ENCODE data around the gene ATOH8. TPM values are rescaled to one million over a fixed set of nuclear protein-coding genes. Genes with fewer than 3 reads are reported as not detected.

Gene ATOH8
- total RNA-seq, 1 experiment from 2014 or later, result 0.81 TPM

DNA sequence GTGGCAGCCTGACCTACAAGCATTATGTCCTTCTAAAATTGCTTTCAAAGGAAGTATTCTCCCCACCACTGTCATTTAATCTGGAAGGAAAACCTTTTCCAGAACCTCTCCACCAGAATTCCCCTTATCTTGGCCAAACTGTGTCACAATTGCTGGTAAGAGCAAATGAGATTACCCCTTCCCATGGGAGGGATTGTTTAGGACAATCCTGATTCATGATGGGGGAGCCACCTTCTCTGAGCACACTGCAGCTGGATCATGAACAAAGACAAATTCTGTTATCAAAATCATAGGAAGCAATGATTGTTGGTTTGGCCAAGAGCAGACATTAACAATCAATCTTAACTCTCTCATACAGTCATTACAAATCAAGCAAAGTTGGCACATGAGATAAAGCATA, 18.1 kb upstream of the ATOH8 start:
- H3K36me3 Mint-ChIP-seq, result no peaks in the 10 kb centered on the region
- H3K27me3 Mint-ChIP-seq (ENCODE audit: low read depth), result no peaks in the 10 kb centered on the region; the same call in 1 of the 2 replicates
- H3K27ac Mint-ChIP-seq, result no peak overlapping the region
- no peaks in the 10 kb centered on the region; the same call in 1 of the 2 replicates for H3K9me3 Mint-ChIP-seq
- H3K4me3 Mint-ChIP-seq, result no peak overlapping the region
- ChIA-PET CTCF (no interaction called here), POLR2A (no interaction called here)
- no peak for ATAC-seq
- DNase-seq (ENCODE audit: low spot score), result no peak
- H3K4me1 Mint-ChIP-seq, result no peaks in the 10 kb centered on the region
- no peak for TF ChIP-seq ZNF232 (CRISPR knock-in tag; IDR thresholded peaks at IDR 0.05)
- TF ChIP-seq ZNF263 (CRISPR knock-in tag; IDR thresholded peaks at IDR 0.05; ENCODE audit: low read depth), result no peak
- no peak for TF ChIP-seq CREM (CRISPR knock-in tag; IDR thresholded peaks at IDR 0.05)
- TF ChIP-seq, protein P1, sequence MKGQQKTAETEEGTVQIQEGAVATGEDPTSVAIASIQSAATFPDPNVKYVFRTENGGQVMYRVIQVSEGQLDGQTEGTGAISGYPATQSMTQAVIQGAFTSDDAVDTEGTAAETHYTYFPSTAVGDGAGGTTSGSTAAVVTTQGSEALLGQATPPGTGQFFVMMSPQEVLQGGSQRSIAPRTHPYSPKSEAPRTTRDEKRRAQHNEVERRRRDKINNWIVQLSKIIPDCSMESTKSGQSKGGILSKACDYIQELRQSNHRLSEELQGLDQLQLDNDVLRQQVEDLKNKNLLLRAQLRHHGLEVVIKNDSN (CRISPR knock-in tag; IDR thresholded peaks at IDR 0.05), result no peak
- no peak for TF ChIP-seq ATF1 (CRISPR knock-in tag; IDR thresholded peaks at IDR 0.05)
- TF ChIP-seq, protein P2, sequence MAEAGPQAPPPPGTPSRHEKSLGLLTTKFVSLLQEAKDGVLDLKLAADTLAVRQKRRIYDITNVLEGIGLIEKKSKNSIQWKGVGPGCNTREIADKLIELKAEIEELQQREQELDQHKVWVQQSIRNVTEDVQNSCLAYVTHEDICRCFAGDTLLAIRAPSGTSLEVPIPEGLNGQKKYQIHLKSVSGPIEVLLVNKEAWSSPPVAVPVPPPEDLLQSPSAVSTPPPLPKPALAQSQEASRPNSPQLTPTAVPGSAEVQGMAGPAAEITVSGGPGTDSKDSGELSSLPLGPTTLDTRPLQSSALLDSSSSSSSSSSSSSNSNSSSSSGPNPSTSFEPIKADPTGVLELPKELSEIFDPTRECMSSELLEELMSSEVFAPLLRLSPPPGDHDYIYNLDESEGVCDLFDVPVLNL (CRISPR knock-in tag; IDR thresholded peaks at IDR 0.05; ENCODE audit: borderline replicate concordance, low read depth), result no peak

DNA sequence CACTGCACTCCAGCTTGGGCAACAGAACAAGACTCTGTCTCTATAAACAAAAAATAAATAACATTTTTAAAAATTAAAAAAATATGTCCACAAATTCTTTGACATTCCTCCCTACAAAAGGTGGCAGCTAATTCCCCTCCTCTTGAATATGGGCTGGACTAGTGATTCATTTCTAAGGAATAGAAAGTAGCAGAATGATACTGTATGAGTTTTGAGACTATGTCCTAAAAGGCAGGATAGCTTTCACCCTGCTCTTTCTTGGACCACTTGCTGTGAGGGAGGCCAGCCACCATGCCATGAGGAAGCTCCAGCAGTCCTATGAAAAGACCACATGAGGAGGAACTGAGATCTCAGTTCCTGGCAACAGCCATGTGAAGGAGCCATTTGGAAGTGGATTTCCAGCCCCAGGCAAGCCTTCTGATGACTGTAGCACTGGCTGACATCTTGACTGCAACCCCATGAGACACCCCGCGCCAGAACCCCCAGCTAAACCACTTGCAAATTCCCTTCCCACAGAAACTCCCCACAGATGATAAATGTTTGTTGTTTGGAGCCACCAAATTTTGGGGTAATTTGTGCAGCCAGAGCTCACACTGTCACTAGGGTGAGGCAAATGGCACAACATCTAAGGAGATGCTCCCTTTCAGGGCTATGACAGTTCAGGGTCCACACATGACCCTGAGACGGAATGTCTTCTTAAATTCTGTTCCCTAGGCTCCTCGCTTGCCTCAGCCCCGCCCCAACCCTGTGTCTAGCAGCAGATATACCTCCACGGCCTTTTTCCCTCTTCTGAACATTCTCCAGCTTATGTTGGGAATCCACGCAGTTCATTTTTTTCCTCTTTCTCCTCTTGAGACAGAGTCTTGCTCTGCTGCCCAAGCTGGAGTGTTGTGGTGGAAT, 17.1 kb upstream of the ATOH8 start:
- ChIA-PET CTCF (interaction anchor here (1.0 to 3.1 kb wide), 4 partner anchors 8 to 77 kb away, joined by 3 to 14 read pairs (median 6); no protein-coding TSS in a partner anchor), POLR2A (interaction anchor here (0.6 kb wide), 2 partner anchors 13 to 86 kb away, joined by 4 read pairs; no protein-coding TSS in a partner anchor)
- Mint-ChIP-seq H3K27ac (no peak overlapping the region), H3K4me3 (no peak overlapping the region), H3K4me1 (no peaks in the 10 kb centered on the region), H3K27me3 (ENCODE audit: low read depth) (peaks cover 4% of the 10 kb centered on the region), H3K36me3 (no peaks in the 10 kb centered on the region), H3K9me3 (no peaks in the 10 kb centered on the region; the same call in 1 of the 2 replicates)
- DNase-seq (ENCODE audit: low spot score) (no peak), ATAC-seq (no peak)
- TF ChIP-seq, protein P3, sequence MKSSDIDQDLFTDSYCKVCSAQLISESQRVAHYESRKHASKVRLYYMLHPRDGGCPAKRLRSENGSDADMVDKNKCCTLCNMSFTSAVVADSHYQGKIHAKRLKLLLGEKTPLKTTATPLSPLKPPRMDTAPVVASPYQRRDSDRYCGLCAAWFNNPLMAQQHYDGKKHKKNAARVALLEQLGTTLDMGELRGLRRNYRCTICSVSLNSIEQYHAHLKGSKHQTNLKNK (CRISPR knock-in tag; IDR thresholded peaks at IDR 0.05), result no peak
- TF ChIP-seq, protein P4, sequence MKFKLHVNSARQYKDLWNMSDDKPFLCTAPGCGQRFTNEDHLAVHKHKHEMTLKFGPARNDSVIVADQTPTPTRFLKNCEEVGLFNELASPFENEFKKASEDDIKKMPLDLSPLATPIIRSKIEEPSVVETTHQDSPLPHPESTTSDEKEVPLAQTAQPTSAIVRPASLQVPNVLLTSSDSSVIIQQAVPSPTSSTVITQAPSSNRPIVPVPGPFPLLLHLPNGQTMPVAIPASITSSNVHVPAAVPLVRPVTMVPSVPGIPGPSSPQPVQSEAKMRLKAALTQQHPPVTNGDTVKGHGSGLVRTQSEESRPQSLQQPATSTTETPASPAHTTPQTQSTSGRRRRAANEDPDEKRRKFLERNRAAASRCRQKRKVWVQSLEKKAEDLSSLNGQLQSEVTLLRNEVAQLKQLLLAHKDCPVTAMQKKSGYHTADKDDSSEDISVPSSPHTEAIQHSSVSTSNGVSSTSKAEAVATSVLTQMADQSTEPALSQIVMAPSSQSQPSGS (CRISPR knock-in tag; IDR thresholded peaks at IDR 0.05; ENCODE audit: borderline replicate concordance, low read depth), result no peak
- TF ChIP-seq ZNF396 (CRISPR knock-in tag; IDR thresholded peaks at IDR 0.05; ENCODE audit: borderline replicate concordance), result no peak
- TF ChIP-seq, protein P5, sequence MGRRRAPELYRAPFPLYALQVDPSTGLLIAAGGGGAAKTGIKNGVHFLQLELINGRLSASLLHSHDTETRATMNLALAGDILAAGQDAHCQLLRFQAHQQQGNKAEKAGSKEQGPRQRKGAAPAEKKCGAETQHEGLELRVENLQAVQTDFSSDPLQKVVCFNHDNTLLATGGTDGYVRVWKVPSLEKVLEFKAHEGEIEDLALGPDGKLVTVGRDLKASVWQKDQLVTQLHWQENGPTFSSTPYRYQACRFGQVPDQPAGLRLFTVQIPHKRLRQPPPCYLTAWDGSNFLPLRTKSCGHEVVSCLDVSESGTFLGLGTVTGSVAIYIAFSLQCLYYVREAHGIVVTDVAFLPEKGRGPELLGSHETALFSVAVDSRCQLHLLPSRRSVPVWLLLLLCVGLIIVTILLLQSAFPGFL (CRISPR knock-in tag; IDR thresholded peaks at IDR 0.05; ENCODE audit: borderline replicate concordance), result no peak
- no peak for TF ChIP-seq NR2C2 (CRISPR knock-in tag; IDR thresholded peaks at IDR 0.05)
- TF ChIP-seq, protein P6, sequence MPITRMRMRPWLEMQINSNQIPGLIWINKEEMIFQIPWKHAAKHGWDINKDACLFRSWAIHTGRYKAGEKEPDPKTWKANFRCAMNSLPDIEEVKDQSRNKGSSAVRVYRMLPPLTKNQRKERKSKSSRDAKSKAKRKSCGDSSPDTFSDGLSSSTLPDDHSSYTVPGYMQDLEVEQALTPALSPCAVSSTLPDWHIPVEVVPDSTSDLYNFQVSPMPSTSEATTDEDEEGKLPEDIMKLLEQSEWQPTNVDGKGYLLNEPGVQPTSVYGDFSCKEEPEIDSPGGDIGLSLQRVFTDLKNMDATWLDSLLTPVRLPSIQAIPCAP (CRISPR knock-in tag; IDR thresholded peaks at IDR 0.05), result no peak
- TF ChIP-seq HMGA2 (CRISPR knock-in tag; IDR thresholded peaks at IDR 0.05), result no peak
- TF ChIP-seq IRF2 (CRISPR knock-in tag; IDR thresholded peaks at IDR 0.05; ENCODE audit: borderline replicate concordance, low read depth), result no peak
- TF ChIP-seq, protein P2 (CRISPR knock-in tag; IDR thresholded peaks at IDR 0.05; ENCODE audit: borderline replicate concordance, low read depth), result no peak
- TF ChIP-seq, protein P7, sequence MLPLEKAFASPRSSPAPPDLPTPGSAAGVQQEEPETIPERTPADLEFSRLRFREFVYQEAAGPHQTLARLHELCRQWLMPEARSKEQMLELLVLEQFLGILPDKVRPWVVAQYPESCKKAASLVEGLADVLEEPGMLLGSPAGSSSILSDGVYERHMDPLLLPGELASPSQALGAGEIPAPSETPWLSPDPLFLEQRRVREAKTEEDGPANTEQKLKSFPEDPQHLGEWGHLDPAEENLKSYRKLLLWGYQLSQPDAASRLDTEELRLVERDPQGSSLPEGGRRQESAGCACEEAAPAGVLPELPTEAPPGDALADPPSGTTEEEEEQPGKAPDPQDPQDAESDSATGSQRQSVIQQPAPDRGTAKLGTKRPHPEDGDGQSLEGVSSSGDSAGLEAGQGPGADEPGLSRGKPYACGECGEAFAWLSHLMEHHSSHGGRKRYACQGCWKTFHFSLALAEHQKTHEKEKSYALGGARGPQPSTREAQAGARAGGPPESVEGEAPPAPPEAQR (CRISPR knock-in tag; IDR thresholded peaks at IDR 0.05), result no peak
